ENCODE data around the gene EPM2AIP1. TPM values are rescaled to one million over a fixed set of nuclear protein-coding genes. Genes with fewer than 3 reads are reported as not detected.

Gene EPM2AIP1
- total and polyA plus RNA-seq, 2 of the 8 experiments (the other 6 are each of a cell fraction or from before 2014, with no cell fraction given) = 6.6 to 9.0 TPM

- TF ChIP-seq RAD21 (IDR thresholded peaks at IDR 0.05 in 1 of 2, conservative IDR thresholded peaks at IDR 0.05 in 1 of 2; ENCODE audit: low read depth in 2 of 2, low read length in 2 of 2) = no peak
Measured at GRCh38 chr3:36942638-36943248, 50.2 kb downstream of the EPM2AIP1 start (continued).
